Vagina (tissue), 2 donors: Measurements from ENCODE around the gene RNF224. TPM values are rescaled to one million over a fixed set of nuclear protein-coding genes. Genes with fewer than 3 reads are reported as not detected.
A peak's percentile ranks its signal among the peaks of the same experiment; 100 is the strongest.

ENCODE experiments used
- DNase-seq, 2 donors: peaks; one replicate each; pipeline ENCODE4 v3.0.0-alpha.2; 2017; ENCODE audit errors: extremely low spot score in 2 of 2
- H3K27ac ChIP-seq: fragments of 200-600 bp; sonication (generic); one replicate; pipeline ENCODE4 v1.5.1; 2019
- H3K27me3 ChIP-seq: fragments of 200-600 bp; sonication (generic); one replicate; pipeline ENCODE4 v1.5.1; 2019
- H3K36me3 ChIP-seq, 2 donors: fragments of 200-600 bp; sonication (generic); one replicate each; pipeline ENCODE4 v1.5.1; 2017 to 2019
- H3K4me1 ChIP-seq: fragments of 200-600 bp; sonication (generic); one replicate; pipeline ENCODE4 v1.5.1; 2019
- H3K4me3 ChIP-seq, 2 donors: fragments of 200-600 bp; sonication (generic); 1 replicate in 1 of 2; 2 replicates in 1 of 2; pipeline ENCODE4 v1.5.1; 2016 to 2019
- H3K9me3 ChIP-seq: fragments of 200-600 bp; sonication (generic); one replicate; pipeline ENCODE4 v1.5.1; 2019
- CTCF ChIP-seq, 3 experiments: fragments of 450-650 bp in 2 of 3; fragments of 200-600 bp in 1 of 3; sonication (generic) in 1 of 3; IDR thresholded peaks; one replicate each; pipeline ENCODE4 v1.5.1; 2017 to 2019; ENCODE audit warnings: antibody characterized with exemption in 3 of 3, mild to moderate bottlenecking in 2 of 3, moderate library complexity in 2 of 3
- POLR2A ChIP-seq, 2 donors: fragments of 450-650 bp; IDR thresholded peaks; one replicate each; pipeline ENCODE4 v1.6.1; 2017; ENCODE audit warnings: antibody characterized with exemption in 2 of 2, mild to moderate bottlenecking in 2 of 2, moderate library complexity in 2 of 2
- POLR2AphosphoS5 ChIP-seq, 2 donors: sonication (generic); formaldehyde crosslinking; IDR thresholded peaks; one replicate each; pipeline ENCODE4 v1.9.0; 2017; ENCODE audit warnings: antibody characterized with exemption in 2 of 2, mild to moderate bottlenecking in 2 of 2, low read depth in 1 of 2; ENCODE audit not compliant: insufficient read depth in 1 of 2
- intact Hi-C: fragments of 100-400 bp; cut with DNase I; formaldehyde crosslinking; loops from one replicate; pipeline ENCODE4 v1.15.1; 2023
- total RNA-seq: library from RNA; depleted of rRNA; stranded (reverse); fragments of >200 nt; gene quantifications from one replicate; pipeline ENCODE4 v1.2.3, GENCODE V29; 2016

RNF224 gene
- total RNA-seq, 1 donor from 2014 or later: 0.74 TPM

DNA sequence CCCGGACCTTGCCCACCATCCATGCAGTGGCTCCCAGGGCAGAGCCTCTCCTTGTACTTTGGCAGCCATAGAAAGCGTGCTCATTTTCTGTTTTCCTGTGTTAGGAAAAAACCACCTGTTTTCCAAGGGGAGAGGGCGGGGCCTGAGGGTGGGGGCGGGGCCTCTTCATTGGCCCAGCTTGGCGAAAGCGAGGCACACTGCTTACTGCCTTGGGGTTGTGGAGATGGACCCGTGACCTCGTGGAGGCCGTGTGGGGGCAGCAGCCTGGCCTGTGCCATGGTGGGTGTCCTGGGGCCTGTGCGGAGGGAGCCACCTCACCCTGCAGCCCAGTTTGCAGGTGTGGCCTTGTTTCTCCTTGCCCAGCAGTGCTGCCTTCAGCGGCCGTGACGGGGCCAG lies 45.8 kb downstream of the RNF224 start:
- Histone ChIP-seq H3K9me3 (no peaks in the 10 kb centered on the region), H3K4me1 (peaks cover 44% of the 10 kb centered on the region), H3K36me3 (peaks cover 0 to 12% of the 10 kb centered on the region in 2 donors), H3K27ac (no peak overlapping the region), H3K27me3 (no peaks in the 10 kb centered on the region), H3K4me3 (no peak overlapping the region)
- no peak for TF ChIP-seq POLR2AphosphoS5 (IDR thresholded peaks at IDR 0.05; ENCODE audit: insufficient read depth in 1 of 2, low read depth in 1 of 2)
- TF ChIP-seq POLR2A (IDR thresholded peaks at IDR 0.05): no peak
- TF ChIP-seq CTCF (IDR thresholded peaks at IDR 0.05): no peak
- intact Hi-C loops: no loop called here
- peak in 1 of 2 donors; percentile 62 for DNase-seq

GRCh38 chr9:137273611-137274320 lies 46.5 kb downstream of the RNF224 start:
- H3K36me3 ChIP-seq: peaks cover 0 to 11% of the 10 kb centered on the region in 2 donors

GRCh38 chr9:137275203-137275587 lies 47.9 kb downstream of the RNF224 start:
- intact Hi-C loops: no loop called here
- H3K4me3 ChIP-seq: no peak overlapping the region
- DNase-seq: no peak
- no peaks in the 10 kb centered on the region for H3K27me3 ChIP-seq
- H3K4me1 ChIP-seq: peaks cover 39% of the 10 kb centered on the region
- H3K9me3 ChIP-seq: no peaks in the 10 kb centered on the region
- TF ChIP-seq CTCF (IDR thresholded peaks at IDR 0.05): no peak
- TF ChIP-seq POLR2AphosphoS5 (IDR thresholded peaks at IDR 0.05; ENCODE audit: insufficient read depth in 1 of 2, low read depth in 1 of 2): no peak
- TF ChIP-seq POLR2A (IDR thresholded peaks at IDR 0.05): no peak
- peaks cover 0 to 11% of the 10 kb centered on the region in 2 donors for H3K36me3 ChIP-seq
- H3K27ac ChIP-seq: no peak overlapping the region

More at GRCh38 chr9:137273611-137274320, 46.5 kb downstream of the RNF224 start:
- Histone ChIP-seq H3K27ac (no peak overlapping the region), H3K4me1 (peaks cover 46% of the 10 kb centered on the region), H3K27me3 (no peaks in the 10 kb centered on the region), H3K4me3 (no peak overlapping the region), H3K9me3 (no peaks in the 10 kb centered on the region)
- no peak for DNase-seq
- intact Hi-C loops: no loop called here
- no peak for TF ChIP-seq CTCF (IDR thresholded peaks at IDR 0.05)
- TF ChIP-seq POLR2AphosphoS5 (IDR thresholded peaks at IDR 0.05; ENCODE audit: insufficient read depth in 1 of 2, low read depth in 1 of 2): no peak
- no peak for TF ChIP-seq POLR2A (IDR thresholded peaks at IDR 0.05)

DNA sequence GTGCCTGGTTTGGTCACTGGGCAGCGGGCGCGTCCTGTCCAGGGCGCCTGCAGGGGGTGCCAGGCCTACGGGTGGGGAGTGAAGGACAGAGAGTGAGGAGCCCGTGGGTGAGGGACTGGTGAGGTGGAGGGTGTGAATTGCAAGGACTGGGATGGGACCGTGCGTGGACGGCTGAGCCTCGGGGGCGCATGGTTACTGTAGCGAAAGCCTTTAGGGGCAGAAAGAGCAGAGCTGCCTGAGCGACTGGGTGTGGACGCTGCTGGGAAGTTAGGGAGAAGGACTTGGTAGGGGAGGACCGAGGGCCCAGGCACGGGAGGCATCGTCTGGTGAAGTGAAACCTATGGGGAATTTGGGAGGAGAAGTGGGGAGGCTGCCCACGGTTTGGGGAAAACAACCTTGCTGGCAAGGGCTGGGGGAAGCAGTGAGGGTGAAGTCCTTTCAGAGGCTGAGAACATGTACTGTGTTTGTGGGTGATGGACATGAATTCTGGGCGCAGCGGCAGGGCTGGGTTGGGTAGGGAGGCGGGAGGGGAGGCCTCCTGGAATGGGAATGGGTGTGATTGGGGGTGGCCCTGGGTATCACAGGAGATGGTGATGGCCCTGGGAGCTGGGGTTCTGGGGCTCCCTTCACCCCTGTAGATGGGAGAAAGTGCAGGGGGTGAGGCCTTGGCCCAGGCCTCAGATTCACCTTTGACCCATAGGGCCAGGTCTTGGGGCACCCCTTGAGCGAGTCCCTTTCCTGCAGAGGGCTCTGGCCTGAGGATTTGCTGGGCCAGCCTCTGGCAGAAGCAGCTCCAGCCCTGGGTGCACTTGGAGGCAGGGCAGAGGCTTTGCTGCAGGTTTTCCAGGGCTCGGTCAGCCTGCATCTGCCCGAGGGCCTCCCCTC lies 48.5 kb downstream of the RNF224 start:
- H3K27ac ChIP-seq: no peak overlapping the region
- H3K4me1 ChIP-seq: peaks cover 44% of the 10 kb centered on the region
- no peaks in the 10 kb centered on the region for H3K9me3 ChIP-seq
- intact Hi-C loops: no loop called here
- no peak overlapping the region for H3K4me3 ChIP-seq
- peaks cover 0 to 11% of the 10 kb centered on the region in 2 donors for H3K36me3 ChIP-seq
- no peaks in the 10 kb centered on the region for H3K27me3 ChIP-seq
- DNase-seq: peak in 1 of 2 donors; percentile 83
- no peak for TF ChIP-seq POLR2A (IDR thresholded peaks at IDR 0.05)

- no peak for TF ChIP-seq POLR2A (IDR thresholded peaks at IDR 0.05)
- TF ChIP-seq POLR2AphosphoS5 (IDR thresholded peaks at IDR 0.05; ENCODE audit: insufficient read depth in 1 of 2, low read depth in 1 of 2): no peak
- no peak for TF ChIP-seq CTCF (IDR thresholded peaks at IDR 0.05)
- peak in 1 of 2 donors; percentile 86 for DNase-seq
- no peaks in the 10 kb centered on the region for H3K9me3 ChIP-seq
- H3K27ac ChIP-seq: peak overlapping the region; percentile 78
- H3K4me3 ChIP-seq: peak overlapping the region; percentile 46 to 63
- intact Hi-C loops: no loop called here
- peaks cover 50% of the 10 kb centered on the region for H3K4me1 ChIP-seq
- peaks cover 0 to 11% of the 10 kb centered on the region in 2 donors for H3K36me3 ChIP-seq
- H3K27me3 ChIP-seq: no peaks in the 10 kb centered on the region
These were observed 49.4 kb downstream of the RNF224 start for GRCh38 chr9:137276473-137277328.
